Activated CD8-positive, alpha-beta memory T cell treated with anti-CD3 and anti-CD28 coated beads for 4 hours (primary cell): Measurements from ENCODE around the gene LPIN3.

Experiments used
- DNase-seq, 2 donors: peaks; one replicate each; pipeline ENCODE4 v3.0.0-alpha.2; 2020; ENCODE audit warnings: low read depth in 2 of 2

Gene LPIN3

GRCh38 chr20:41365777-41366545, 25.3 kb downstream of the LPIN3 start:
- no peak for DNase-seq

DNA sequence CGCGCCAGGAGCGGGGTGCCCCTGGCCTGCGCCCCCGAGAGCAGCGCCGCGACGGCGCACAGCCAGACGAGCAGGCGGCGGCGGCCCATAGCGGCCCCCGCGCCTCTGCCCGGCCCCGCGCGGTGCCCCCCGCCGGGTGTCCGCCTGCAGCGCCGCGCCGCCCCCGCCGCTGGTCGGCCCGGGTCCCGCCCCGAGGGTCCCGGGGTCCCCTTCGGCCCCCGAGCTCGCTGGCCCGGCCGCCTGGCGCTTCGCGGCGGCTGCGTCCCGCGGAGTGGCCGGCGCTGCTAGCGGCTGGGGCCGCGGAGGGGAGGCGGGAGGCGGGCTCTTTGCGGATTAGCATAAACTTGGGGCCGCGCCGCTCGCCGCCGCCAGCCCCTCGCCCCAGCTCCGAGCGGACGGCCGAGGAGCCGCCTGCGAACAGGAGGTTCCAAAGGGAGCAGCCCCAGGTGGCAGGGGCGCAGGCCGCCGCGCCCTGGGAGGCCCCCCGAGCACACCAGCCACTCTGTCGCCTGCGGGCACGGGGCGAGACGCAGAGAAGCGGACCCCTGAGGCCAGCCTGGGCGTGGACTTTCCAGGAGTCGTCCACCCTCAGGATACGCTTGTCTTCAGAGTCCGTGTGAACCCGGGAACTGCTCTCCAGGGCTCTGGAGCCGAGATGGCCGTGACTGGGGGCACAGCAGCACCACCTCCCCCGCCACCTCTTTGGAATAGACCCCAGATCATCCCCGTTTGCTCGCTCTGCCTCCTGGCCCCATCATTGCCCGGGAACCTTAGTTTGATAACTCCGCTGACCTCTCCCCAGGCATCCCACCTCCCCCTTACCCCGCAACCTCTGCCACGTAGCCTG, 26.1 kb downstream of the LPIN3 start, which contains the start of gene EMILIN3:
TSS of gene EMILIN3 (minus strand) at position 273 of the 847 bp plus-strand sequence. CDS start at position 89, 184 bp downstream.
- no peak for DNase-seq

DNA sequence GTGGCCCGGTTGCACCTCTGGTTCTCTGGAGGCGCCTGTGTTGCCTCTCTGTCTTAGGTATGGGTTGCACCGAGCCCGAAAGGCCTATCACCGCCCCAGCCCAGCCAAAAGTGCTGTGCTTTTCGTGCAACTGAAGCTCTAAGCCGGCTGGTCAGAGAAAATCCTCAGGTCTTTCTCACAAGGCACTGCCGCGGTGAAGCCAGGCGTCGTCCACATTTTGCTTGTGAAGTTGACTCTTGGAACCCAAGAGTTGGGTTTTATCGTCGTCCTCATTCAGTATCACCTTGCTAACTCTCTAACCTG, 26.7 kb downstream of the LPIN3 start:
- no peak for DNase-seq

DNA sequence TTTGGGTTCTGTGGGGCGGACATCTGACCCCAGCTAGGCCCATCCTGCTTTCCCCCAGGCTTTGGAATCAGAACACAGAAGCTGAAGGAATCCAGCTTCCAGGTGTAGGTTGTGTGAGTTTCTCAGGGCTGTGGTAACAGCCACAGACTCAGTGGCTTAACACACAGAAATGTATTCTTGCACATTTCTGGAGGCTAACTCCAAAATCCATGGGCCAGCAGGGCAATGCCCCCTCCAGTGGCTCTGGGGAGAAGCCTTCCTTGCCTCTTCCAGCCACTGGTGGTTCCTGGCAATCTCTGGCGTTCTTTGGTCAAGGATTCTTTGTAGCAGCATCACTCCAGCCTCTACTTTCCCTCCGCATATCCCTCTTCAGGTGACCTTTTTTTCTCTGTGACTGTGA, 27.3 kb downstream of the LPIN3 start:
- no peak for DNase-seq

GRCh38 chr20:41369673-41370072, 29.1 kb downstream of the LPIN3 start:
- DNase-seq, result no peak

- DNase-seq, result no peak
Observed at GRCh38 chr20:41370176-41370575, 29.6 kb downstream of the LPIN3 start.

DNA sequence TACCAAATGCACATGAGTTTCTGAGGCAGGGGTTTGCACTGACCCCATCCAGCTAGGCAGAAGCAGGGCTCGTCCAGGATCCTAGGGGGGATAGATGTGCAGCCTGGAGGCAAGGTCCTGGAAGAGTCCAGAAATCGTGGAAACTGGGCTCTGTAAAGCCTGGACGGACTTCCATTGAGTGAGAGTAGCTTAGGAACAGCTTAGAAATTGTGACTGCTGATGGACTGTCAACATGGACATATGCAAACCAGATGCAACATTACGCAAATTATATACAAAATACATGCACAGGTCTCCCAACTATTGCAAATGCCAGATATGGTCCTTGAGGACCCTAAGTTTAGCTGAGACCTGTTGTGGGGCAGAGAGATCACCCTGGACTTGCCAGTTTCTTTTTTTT, 30.8 kb downstream of the LPIN3 start:
- DNase-seq, result no peak

- DNase-seq, result no peak
Observed at GRCh38 chr20:41373251-41373783, 32.7 kb downstream of the LPIN3 start.

DNA sequence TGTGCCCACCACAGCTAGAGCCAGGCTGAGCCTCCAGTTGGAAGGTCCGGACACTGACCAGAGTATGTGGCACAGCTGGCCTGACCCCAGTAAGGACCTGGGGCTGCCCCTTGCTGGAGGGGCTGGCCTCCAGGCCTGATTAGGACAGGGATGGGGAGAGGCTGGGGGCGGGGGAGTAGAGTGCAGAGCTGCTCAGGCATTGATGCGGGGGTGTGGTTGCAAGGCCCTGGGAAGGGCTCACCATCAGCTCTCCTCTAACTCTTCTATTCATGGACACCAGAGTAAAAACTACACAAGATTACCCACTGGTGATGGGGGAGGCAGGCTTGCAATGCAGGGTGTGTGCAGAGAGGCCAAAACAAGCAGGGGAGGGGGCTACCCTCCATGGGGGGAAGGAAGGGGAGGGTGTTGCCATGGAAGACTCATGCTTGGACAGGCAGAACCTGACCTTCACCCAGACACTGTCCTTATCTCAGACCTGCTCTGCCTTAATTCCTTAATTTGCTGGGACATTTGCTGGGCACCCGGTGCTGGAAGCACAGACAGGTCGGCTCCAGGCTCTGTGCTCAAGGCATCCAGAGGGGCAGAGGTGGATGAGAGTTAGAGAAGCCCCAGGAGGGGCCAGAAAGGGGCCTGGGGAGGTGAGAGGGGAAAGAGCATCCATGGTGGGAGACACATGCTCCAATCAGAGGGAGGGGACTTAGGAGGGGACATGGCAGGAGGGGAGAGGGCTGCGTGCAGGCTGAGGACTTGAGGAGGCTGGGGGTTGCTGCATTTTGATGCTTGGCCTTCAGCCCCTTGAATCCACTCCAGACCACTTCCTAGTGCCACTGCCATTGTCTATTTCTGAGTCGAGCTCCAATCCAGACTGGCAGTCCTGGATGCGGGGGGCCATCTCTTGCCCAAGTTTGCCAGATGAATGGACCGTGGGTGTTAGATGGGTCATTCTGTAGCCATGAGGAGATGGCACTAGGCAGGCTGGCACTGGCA, 33.6 kb downstream of the LPIN3 start:
- DNase-seq, result no peak

GRCh38 chr20:41375846-41376245, 35.2 kb downstream of the LPIN3 start:
- DNase-seq, result no peak

DNA sequence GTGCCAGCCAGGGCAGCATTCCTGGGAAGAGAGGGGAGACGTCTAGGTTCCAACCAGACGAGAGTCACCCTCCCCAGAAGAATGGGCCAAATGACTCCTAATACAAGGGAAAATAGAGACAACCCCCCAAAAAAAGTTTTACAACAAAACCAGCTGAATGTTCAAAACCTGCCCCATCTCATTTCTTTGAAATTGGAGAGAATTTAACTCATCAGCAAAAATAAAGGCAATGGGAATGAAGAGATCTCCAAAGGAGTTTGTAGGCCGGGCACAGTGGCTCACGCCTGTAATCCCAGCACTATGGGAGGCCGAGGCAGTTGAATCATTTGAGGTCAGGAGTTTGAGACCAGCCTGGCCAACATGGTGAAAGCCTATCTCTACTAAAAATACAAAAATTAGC, 35.7 kb downstream of the LPIN3 start:
- no peak for DNase-seq

- no peak for DNase-seq
Observed at GRCh38 chr20:41377275-41377674, 36.7 kb downstream of the LPIN3 start.

DNA sequence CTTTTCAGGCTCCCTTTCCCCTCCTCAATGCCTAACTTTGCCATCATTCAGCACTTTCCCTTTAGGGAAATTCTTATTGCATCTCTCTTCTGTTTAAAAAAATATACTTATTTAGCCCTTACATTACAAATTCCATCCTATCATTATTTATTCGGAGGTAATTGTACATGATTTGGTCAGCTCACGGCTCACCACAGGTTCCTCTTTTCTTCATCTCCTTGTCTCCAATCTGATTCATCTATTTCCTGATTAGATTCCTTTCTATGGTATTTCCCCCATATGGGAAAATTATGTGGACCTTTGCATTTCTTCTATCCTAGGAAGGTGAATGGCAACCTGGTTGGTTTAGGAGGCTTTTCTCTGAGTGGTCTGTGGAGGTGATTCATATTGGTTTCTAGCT, 38.9 kb downstream of the LPIN3 start:
- DNase-seq, result no peak

GRCh38 chr20:41380551-41381193, 40.1 kb downstream of the LPIN3 start:
- no peak for DNase-seq

- DNase-seq, result no peak
Observed at GRCh38 chr20:41382791-41383305, 42.2 kb downstream of the LPIN3 start.

- no peak for DNase-seq
Observed at GRCh38 chr20:41386502-41387427, 46.1 kb downstream of the LPIN3 start.

- no peak for DNase-seq
Observed at GRCh38 chr20:41387444-41387851, 46.8 kb downstream of the LPIN3 start.

- no peak for DNase-seq
Observed at GRCh38 chr20:41390889-41391288, 50.3 kb downstream of the LPIN3 start.

- DNase-seq, result no peak
Observed at GRCh38 chr20:41391587-41392001, 51.0 kb downstream of the LPIN3 start.

DNA sequence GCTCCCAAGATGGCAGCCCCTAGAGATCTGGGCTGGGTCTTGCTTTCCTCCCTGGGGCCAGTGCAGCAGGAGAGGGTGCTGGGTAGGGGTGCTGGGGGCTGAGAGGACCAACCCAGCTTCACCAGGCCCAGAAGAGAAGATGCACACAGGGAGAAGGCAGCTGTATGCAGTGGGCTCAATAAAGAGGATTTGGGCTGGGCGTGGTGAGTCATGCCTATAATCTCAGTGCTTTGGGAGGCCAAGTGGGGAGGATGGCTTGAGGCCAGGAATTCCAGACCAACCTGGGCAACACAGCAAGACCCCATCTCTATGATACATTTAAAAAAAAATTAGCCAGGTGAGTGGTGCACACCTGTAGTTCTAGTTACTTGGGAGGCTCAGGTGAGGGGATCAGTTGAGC, 51.7 kb downstream of the LPIN3 start:
- DNase-seq, result no peak
